Suprapubic skin (tissue), 3 donors: Measurements from ENCODE around the gene CKB.

Experiments used
- CTCF ChIP-seq, 2 donors: fragments of 200-600 bp in 1 of 2; fragments of 450-650 bp in 1 of 2; sonication (generic) in 1 of 2; IDR thresholded peaks; one replicate each; pipeline ENCODE4 v1.5.1; 2016 to 2019; ENCODE audit warnings: antibody characterized with exemption in 2 of 2, mild to moderate bottlenecking in 1 of 2, moderate library complexity in 1 of 2
- EP300 ChIP-seq: sonication (generic); formaldehyde crosslinking; IDR thresholded peaks from one replicate; pipeline ENCODE4 v1.6.1; 2017; ENCODE audit warnings: antibody characterized with exemption

- TF ChIP-seq CTCF (IDR thresholded peaks at IDR 0.05) (no peak), EP300 (no peak)
These were observed 9.8 kb upstream of the CKB start for GRCh38 chr14:103532216-103533136.
